NCI-H524 (cell line): Measurements from ENCODE around the gene SUMF1.

Experiments used
- DNase-seq, 2 experiments: peaks; one replicate each; lab custom pipeline; 2025; lab: John Stamatoyannopoulos, UW

Gene SUMF1

GRCh38 chr3:4413467-4413866 lies 53.6 kb downstream of the SUMF1 start:
- DNase-seq, result no peak

GRCh38 chr3:4411833-4412232 lies 55.2 kb downstream of the SUMF1 start:
- DNase-seq, result no peak

GRCh38 chr3:4411236-4411635 lies 55.8 kb downstream of the SUMF1 start:
- no peak for DNase-seq

- DNase-seq, result no peak
Observed at GRCh38 chr3:4410606-4411005, 56.5 kb downstream of the SUMF1 start.

GRCh38 chr3:4409971-4410573 lies 57.0 kb downstream of the SUMF1 start:
- no peak for DNase-seq

GRCh38 chr3:4409415-4409814 lies 57.7 kb downstream of the SUMF1 start:
- DNase-seq, result no peak

GRCh38 chr3:4408958-4409357 lies 58.1 kb downstream of the SUMF1 start:
- no peak for DNase-seq

- no peak for DNase-seq
Observed at GRCh38 chr3:4407941-4408340, 59.1 kb downstream of the SUMF1 start.

- DNase-seq, result no peak
Observed at GRCh38 chr3:4406746-4407568, 60.1 kb downstream of the SUMF1 start.

- DNase-seq, result no peak
Observed at GRCh38 chr3:4404881-4405280, 62.2 kb downstream of the SUMF1 start.

- DNase-seq, result no peak
Observed at GRCh38 chr3:4401441-4401840, 65.6 kb downstream of the SUMF1 start.

GRCh38 chr3:4399476-4399875 lies 67.6 kb downstream of the SUMF1 start:
- DNase-seq, result no peak

GRCh38 chr3:4398941-4399245 lies 68.2 kb downstream of the SUMF1 start:
- DNase-seq, result no peak

- DNase-seq, result no peak
Observed at GRCh38 chr3:4398120-4398940, 68.7 kb downstream of the SUMF1 start.

GRCh38 chr3:4397466-4397865 lies 69.6 kb downstream of the SUMF1 start:
- no peak for DNase-seq

- DNase-seq, result no peak
Observed at GRCh38 chr3:4396542-4396941, 70.5 kb downstream of the SUMF1 start.

- no peak for DNase-seq
Observed at GRCh38 chr3:4396006-4396405, 71.1 kb downstream of the SUMF1 start.

GRCh38 chr3:4395448-4395847 lies 71.6 kb downstream of the SUMF1 start:
- DNase-seq, result no peak

GRCh38 chr3:4394567-4394966 lies 72.5 kb downstream of the SUMF1 start:
- no peak for DNase-seq

GRCh38 chr3:4394048-4394447 lies 73.0 kb downstream of the SUMF1 start:
- DNase-seq, result no peak

GRCh38 chr3:4392992-4393391 lies 74.1 kb downstream of the SUMF1 start:
- no peak for DNase-seq

GRCh38 chr3:4387210-4388204 lies 79.6 kb downstream of the SUMF1 start:
- no peak for DNase-seq
